Upper lobe of right lung (tissue), 1 donor: ENCODE measurements around the gene KDM2A. TPM values are rescaled to one million over a fixed set of nuclear protein-coding genes. Genes with fewer than 3 reads are reported as not detected.

ENCODE experiments used
- ATAC-seq: fragments of 200-7000 bp; cut with Tn5 transposase; one replicate; pipeline ENCODE4 v1.9.1; 2020; ENCODE audit warnings: mild to moderate bottlenecking, moderate library complexity
- DNase-seq: peaks from one replicate; pipeline ENCODE4 v3.0.0-alpha.2; 2020
- H3K27ac ChIP-seq: fragments of 200-600 bp; one replicate; pipeline ENCODE4 v1.8.0; 2022
- H3K27me3 ChIP-seq: fragments of 200-600 bp; one replicate; pipeline ENCODE4 v1.8.0; 2022; ENCODE audit warnings: mild to moderate bottlenecking
- H3K36me3 ChIP-seq: fragments of 200-600 bp; one replicate; pipeline ENCODE4 v1.8.0; 2022
- H3K4me1 ChIP-seq: fragments of 200-600 bp; one replicate; pipeline ENCODE4 v1.8.0; 2022
- H3K4me3 ChIP-seq: fragments of 200-600 bp; one replicate; pipeline ENCODE4 v1.8.0; 2022; ENCODE audit warnings: mild to moderate bottlenecking
- H3K9me3 ChIP-seq: fragments of 200-600 bp; one replicate; pipeline ENCODE4 v1.8.0; 2022
- CTCF ChIP-seq: fragments of 200-600 bp; IDR thresholded peaks from one replicate; pipeline ENCODE4 v1.8.0; 2022; ENCODE audit warnings: antibody characterized with exemption
- intact Hi-C: fragments of 100-400 bp; cut with DNase I; formaldehyde crosslinking; loops from one replicate; pipeline ENCODE4 v1.11.0; 2022
- total RNA-seq: library from RNA; stranded (reverse); fragmentation: NEBNext Ultra II Directional; extraction: Animal tissue kit (Norgen Biotek cat#: 25700); gene quantifications from one replicate; pipeline ENCODE4 v1.2.1, GENCODE V29; 2021
- donor health status: DM: no; HTN: yes; CAD: no; lungs with severe emphysema.

The KDM2A gene
- total RNA-seq, 1 donor from 2014 or later: 79.5 TPM

GRCh38 chr11:67248653-67249052 is 129.6 kb downstream of the KDM2A start:
- intact Hi-C loops: no loop called here
- Histone ChIP-seq H3K27ac (no peak overlapping the region), H3K4me1 (peaks cover 11% of the 10 kb centered on the region), H3K36me3 (peaks cover 100% of the 10 kb centered on the region), H3K4me3 (no peak overlapping the region), H3K9me3 (no peaks in the 10 kb centered on the region), H3K27me3 (no peaks in the 10 kb centered on the region)
- DNase-seq (peak; percentile 74), ATAC-seq (peak; percentile 82)
- TF ChIP-seq CTCF: no peak

GRCh38 chr11:67250059-67251043 is 131.3 kb downstream of the KDM2A start:
- no peak overlapping the region for H3K27ac ChIP-seq
- intact Hi-C loops: no loop called here
- TF ChIP-seq CTCF: no peak
- H3K4me1 ChIP-seq: peaks cover 14% of the 10 kb centered on the region
- peaks cover 100% of the 10 kb centered on the region for H3K36me3 ChIP-seq
- H3K9me3 ChIP-seq: no peaks in the 10 kb centered on the region
- DNase-seq (no peak), ATAC-seq (no peak)
- H3K27me3 ChIP-seq: no peaks in the 10 kb centered on the region
- H3K4me3 ChIP-seq: no peak overlapping the region

GRCh38 chr11:67251841-67252240 is 132.8 kb downstream of the KDM2A start:
- no peaks in the 10 kb centered on the region for H3K27me3 ChIP-seq
- ATAC-seq (no peak), DNase-seq (no peak)
- H3K4me1 ChIP-seq: peaks cover 14% of the 10 kb centered on the region
- H3K4me3 ChIP-seq: no peak overlapping the region
- H3K9me3 ChIP-seq: no peaks in the 10 kb centered on the region
- intact Hi-C loops: no loop called here
- H3K27ac ChIP-seq: no peak overlapping the region
- H3K36me3 ChIP-seq: peaks cover 100% of the 10 kb centered on the region
- TF ChIP-seq CTCF: no peak

- no peak overlapping the region for H3K4me3 ChIP-seq
- H3K27ac ChIP-seq: no peak overlapping the region
- TF ChIP-seq CTCF: peak; percentile 21
- no peak for DNase-seq
- intact Hi-C loops: no loop called here
- peak; percentile 73 for ATAC-seq
- peaks cover 94% of the 10 kb centered on the region for H3K36me3 ChIP-seq
- peaks cover 14% of the 10 kb centered on the region for H3K4me1 ChIP-seq
- H3K9me3 ChIP-seq: no peaks in the 10 kb centered on the region
- H3K27me3 ChIP-seq: no peaks in the 10 kb centered on the region
Measured at GRCh38 chr11:67252831-67253239, 133.8 kb downstream of the KDM2A start.

GRCh38 chr11:67253872-67254624 is 135.0 kb downstream of the KDM2A start:
- intact Hi-C loops: no loop called here

More at GRCh38 chr11:67253872-67254624, 135.0 kb downstream of the KDM2A start:
- no peak for DNase-seq
- Histone ChIP-seq H3K36me3 (peaks cover 82% of the 10 kb centered on the region), H3K27me3 (no peaks in the 10 kb centered on the region), H3K27ac (no peak overlapping the region), H3K9me3 (no peaks in the 10 kb centered on the region), H3K4me1 (peaks cover 14% of the 10 kb centered on the region), H3K4me3 (no peak overlapping the region)
- ATAC-seq: no peak
- TF ChIP-seq CTCF: no peak
